Posterior vena cava (tissue), 2 donors: ENCODE measurements around the gene RALGAPB. TPM values are rescaled to one million over a fixed set of nuclear protein-coding genes. Genes with fewer than 3 reads are reported as not detected.
"Not testable (repeated sequence)": the region's sequence is repeated elsewhere in the genome, so short reads cannot be mapped to it uniquely, and the experiment has no call there.

ENCODE experiments used
- DNase-seq: peaks from one replicate; pipeline ENCODE4 v3.0.0-alpha.2; 2020; ENCODE audit warnings: low spot score
- intact Hi-C, 2 donors: fragments of 100-400 bp; cut with DNase I; formaldehyde crosslinking; loops; one replicate each; pipeline versions ENCODE4 v1.14.1 to v1.14.2; 2022 to 2023
- total RNA-seq, 2 donors: library from RNA; stranded (reverse); fragmentation: NEBNext Ultra II Directional; extraction: Animal tissue kit (Norgen Biotek cat#: 25700); gene quantifications; one replicate each; pipeline ENCODE4 v1.2.1, GENCODE V29; 2021
- donor health status: DM: yes; HTN: yes; CAD: no.
- donor health status: DM: yes; HTN: yes; CAD: no.

RALGAPB gene
- total RNA-seq, 2 donors from 2014 or later: 29.7 to 33.5 TPM

- intact Hi-C loops: no loop called here
- no peak for DNase-seq
These were observed 738 bp downstream of the RALGAPB start for GRCh38 chr20:38473367-38473795.

- intact Hi-C loops: no loop called here
- no peak for DNase-seq
These were observed 5.1 kb downstream of the RALGAPB start for GRCh38 chr20:38477747-38478146.

DNA sequence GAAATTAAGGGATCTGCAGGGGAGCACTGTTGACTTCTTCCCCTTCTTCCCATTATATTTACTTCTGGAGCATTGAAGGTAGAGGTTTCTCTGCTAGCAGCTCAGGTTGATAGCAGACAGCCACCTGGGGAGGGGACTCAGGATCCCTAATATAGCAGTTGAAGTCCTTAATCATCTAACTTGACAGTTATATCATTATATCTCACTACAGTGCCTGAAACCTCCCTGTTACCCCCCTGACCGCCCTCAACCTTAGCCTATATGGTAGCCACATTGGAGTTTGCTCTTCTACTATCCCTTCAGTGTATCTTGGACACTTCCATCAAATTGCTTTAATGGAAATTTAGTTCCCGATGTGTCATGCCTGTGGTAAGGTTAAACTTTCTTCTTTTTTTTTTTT, 7.0 kb downstream of the RALGAPB start:
- intact Hi-C loops: no loop called here
- DNase-seq: no peak

- DNase-seq: no peak
- intact Hi-C loops: no loop called here
These were observed 12.4 kb downstream of the RALGAPB start for GRCh38 chr20:38485041-38485440.

DNA sequence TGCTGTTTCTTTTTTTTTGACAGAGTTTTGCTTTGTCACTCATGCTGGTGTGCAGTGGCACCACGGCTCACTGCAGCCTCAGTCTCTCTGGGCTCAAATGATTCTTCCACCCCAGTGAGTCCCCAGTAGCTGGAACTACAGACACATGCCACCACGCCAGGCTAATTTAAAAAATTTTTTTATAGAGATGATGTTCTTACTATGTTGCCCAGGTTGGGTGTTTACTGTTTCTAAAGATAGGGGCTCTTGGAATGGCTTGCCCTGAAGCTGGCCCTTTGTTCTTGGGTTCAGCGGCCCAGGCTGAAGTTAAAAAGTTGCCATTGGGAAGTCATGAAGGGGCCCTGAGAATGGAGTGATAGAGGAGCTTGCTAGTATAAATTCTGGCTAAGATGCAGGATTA, 16.5 kb downstream of the RALGAPB start:
- DNase-seq: no peak
- intact Hi-C loops: no loop called here

DNA sequence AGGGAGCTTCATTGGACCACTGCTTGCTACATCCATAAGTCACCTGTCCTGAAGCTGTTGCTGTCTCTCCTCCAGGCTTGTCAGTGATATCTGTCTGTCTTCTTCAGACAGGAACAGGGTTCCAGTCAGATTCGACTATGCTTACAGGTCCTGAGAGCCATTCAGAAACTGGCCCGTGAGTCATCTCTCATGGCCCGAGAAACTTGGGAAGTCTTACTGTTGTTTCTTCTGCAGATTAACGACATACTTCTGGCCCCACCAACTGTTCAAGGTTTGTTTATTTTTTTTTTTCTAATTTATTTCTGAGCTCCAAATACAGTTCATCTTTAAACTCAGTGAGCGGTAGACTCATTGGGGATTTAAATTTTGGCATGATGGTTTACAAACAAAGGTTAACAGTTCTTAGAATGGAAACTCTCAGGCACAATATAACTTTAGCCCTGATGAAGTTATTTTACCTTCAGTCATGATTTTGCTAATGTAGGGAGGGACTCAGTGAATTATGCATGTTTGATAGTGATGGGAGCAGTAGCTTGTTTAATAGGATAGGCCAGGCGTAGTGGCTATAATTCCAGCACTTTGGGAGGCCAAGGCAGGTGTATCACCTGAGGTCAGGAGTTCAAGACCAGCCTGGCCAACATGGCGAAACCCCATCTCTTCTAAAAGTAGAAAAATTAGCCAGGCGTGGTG, 24.7 kb downstream of the RALGAPB start:
- intact Hi-C loops: no loop called here
- no peak for DNase-seq

DNA sequence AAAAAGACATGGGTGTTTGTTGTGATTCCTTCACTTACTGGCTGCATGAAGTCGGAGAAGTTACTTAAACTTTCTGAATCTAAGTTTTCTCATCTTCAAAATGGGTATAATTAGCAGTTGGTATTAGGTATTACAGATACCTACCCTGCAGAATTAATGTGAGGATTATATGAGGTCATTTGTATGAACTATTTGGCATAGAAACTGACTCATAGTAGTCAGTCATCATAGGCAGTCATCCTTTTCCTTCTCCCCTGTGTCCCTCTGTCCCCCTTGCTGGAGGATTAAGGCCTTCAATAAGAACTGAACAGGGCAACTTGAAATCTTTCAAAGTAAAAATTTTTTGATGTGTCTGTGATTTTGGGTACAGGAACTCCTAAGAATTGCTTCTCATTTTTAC, 26.3 kb downstream of the RALGAPB start:
- no peak for DNase-seq
- intact Hi-C loops: no loop called here

- DNase-seq: no peak
- intact Hi-C loops: no loop called here
These were observed 26.7 kb downstream of the RALGAPB start for GRCh38 chr20:38499366-38499765.

- DNase-seq: no peak
- intact Hi-C loops: no loop called here
These were observed 29.3 kb downstream of the RALGAPB start for GRCh38 chr20:38501858-38502436.

DNA sequence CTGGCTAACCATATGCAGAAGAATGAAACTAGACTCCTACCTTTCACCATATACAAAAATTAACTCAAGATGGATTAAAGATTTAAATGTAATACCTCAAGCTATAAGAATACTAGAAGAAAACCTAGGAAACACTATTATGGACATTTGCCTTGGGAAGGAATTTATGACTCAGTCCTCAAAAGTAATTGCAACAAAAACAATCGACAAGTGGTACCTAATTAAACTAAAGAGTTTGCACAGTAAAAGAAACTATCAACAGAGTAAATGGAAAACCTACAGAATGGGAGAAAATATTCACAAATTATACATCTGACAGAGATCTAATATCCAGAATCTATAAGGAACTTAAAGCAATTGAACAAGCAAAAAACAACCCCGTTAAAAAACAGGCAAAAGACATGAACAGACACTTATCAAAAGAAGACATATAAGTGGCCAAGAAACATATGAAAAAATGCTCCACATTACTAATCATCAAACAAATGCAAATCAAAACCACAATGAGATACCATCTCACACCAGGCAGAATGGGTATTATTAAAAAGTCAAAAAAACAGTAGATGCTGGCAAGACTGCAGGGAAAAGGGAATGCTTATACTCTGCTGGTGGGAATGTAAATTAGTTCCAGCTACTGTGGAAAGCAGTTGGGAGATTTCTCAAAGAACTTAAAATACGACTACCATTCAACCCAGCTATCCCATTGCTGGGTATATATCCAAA, 31.9 kb downstream of the RALGAPB start:
- DNase-seq: no peak

DNA sequence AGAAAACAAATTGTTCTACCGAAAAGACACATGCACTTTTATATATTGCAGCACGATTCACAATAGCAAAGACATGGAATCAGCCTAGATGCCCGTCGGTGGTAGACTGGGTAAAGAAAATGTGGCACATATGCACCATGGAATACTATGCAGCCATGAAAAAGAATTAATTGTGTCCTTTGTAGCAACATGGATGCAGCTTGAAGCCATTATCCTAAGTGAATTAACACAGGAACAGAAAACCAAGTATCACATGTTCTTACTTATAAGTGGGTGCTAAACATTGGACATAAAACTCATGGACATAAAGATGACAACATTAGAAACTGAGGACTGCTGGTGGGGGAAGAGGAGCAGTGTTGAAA, 32.4 kb downstream of the RALGAPB start:
- intact Hi-C loops: no loop called here
- DNase-seq: no peak

More for the DNA sequence above, 31.9 kb downstream of the RALGAPB start:
- intact Hi-C loops: no loop called here

DNA sequence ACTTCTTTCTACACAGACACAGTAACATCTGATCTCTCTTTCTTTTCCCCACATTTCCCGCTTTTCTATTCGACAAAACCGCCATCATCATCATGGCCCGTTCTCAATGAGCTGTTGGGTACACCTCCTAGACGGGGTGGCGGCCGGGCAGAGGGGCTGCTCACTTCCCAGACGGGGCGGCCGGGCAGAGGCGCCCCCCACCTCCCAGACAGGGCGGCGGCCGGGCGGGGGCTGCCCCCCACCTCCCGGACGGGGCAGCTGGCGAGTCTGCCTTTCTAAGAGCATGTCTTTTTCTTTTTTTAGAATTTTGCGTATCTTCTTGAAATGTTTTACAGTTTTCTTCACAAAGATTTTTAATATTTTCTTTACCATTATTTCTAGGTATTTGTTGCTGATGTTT, 39.1 kb downstream of the RALGAPB start:
- intact Hi-C loops, DNase-seq: not testable (repeated sequence)

- intact Hi-C loops: no loop called here
- DNase-seq: no peak
These were observed 41.5 kb downstream of the RALGAPB start for GRCh38 chr20:38514185-38514584.

DNA sequence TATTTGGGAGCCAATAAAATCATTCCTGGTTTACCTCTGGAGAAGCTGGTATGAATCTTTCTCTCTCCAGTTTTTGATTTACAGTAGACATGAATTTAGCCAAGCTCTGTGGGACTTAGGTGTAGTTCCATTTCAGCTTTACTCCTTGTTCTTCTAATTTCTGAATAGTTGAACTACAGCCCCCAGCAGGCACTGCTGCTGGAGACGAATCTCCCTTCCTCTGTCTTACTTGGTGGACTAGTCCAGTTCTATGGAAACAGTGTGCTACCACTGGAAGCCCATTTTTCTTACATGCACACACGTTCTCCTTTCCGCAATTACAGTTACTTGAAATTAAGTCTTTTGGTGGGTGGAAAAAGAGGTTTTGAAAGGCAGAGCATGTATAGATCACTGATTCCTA, 42.3 kb downstream of the RALGAPB start:
- no peak for DNase-seq
- intact Hi-C loops: no loop called here

GRCh38 chr20:38515631-38516030, 43.0 kb downstream of the RALGAPB start:
- intact Hi-C loops: no loop called here
- no peak for DNase-seq

DNA sequence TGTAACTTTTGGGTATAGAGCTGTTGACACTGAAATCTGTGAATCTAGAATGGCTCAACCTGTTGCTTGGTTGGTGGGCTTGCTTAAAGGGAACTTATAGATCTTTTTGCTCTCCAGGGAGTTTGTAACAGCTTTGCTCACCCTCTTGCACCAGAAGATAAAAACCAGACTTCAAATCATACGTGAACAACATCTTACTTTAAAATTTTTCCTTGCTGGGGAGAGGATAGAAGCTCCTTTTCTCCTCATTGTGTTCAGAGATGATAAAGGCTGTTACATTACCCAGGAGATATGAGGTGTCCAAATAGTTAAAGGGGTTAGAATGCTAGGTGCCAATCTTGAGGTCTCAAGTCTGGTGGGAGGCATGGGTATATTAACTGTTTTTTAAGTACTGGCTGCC, 46.8 kb downstream of the RALGAPB start:
- intact Hi-C loops: no loop called here
- no peak for DNase-seq

DNA sequence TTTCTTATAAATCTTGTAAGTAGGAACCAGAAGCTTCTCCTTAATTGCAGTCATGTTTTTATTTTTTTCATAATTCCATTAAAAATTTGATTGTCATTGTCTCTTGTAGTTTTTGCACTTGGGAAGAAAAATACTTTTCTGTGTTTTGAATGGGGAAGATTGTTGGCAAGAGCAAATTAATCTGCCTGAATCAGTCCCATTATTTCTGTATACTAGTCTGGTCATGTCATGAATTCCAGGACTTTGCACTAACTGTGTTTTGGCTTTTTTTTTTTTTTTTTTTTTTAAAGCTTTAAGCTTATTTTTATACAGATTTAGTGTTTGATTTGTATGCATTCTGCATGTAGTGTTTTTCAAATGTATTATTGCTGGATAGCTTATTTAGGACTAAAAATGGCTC, 47.6 kb downstream of the RALGAPB start:
- no peak for DNase-seq
- intact Hi-C loops: no loop called here

- DNase-seq: no peak
- intact Hi-C loops: no loop called here
These were observed 51.1 kb downstream of the RALGAPB start for GRCh38 chr20:38523697-38524096.

DNA sequence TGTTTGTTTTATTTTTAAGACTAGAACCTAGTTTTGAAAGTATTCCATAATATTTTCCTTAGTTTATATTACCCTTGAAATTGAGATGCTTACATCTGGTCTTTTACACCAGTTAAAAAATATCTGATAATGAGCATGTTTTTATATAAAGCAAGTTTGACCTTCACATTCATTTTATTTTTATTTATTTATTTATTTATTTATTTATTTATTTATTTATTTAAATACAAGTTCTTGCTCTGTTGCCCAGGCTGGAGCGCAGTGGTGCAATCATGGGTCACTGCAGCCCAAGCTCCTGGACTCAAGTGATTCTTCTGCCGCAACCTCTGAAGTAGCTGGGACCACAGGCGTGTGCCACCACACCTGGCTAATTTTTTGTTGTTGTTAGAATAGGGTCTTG, 55.5 kb downstream of the RALGAPB start:
- intact Hi-C loops: no loop called here
- no peak for DNase-seq

- DNase-seq: no peak
- intact Hi-C loops: no loop called here
These were observed 58.4 kb downstream of the RALGAPB start for GRCh38 chr20:38531021-38531420.

- intact Hi-C loops: no loop called here
- DNase-seq: no peak
These were observed 62.1 kb downstream of the RALGAPB start for GRCh38 chr20:38534756-38535155.
